SK-N-SH treated with all-trans-retinoic acid at 6 μM for 48 hours (cell line): ENCODE data around the gene HIVEP3.

Experiments
- ATAC-seq: fragments of 200-7000 bp; cut with Tn5 transposase; 3 replicates; pipeline ENCODE4 v1.9.1; 2020; ENCODE audit warnings: mild to moderate bottlenecking, moderate library complexity
- ARNTL ChIP-seq: fragments of 450-650 bp; formaldehyde crosslinking; IDR thresholded peaks from 2 replicates; pipeline ENCODE4 v1.5.0; 2020; ENCODE audit warnings: low read depth, mild to moderate bottlenecking, moderate library complexity, borderline replicate concordance
- BACH2 ChIP-seq: fragments of 250-450 bp; sonication (Bioruptor Pico); IDR thresholded peaks from 2 replicates; pipeline ENCODE4 v1.9.0; 2021; ENCODE audit warnings: mild to moderate bottlenecking, borderline replicate concordance
- CREB5 ChIP-seq: fragments of 250-450 bp; sonication (Bioruptor Pico); IDR thresholded peaks from 2 replicates; pipeline ENCODE4 v1.5.1; 2020; ENCODE audit warnings: low read depth, mild to moderate bottlenecking, moderate library complexity
- CSRNP3 ChIP-seq: fragments of 250-450 bp; sonication (Bioruptor Pico); IDR thresholded peaks from 2 replicates; pipeline ENCODE4 v1.5.1; 2021; ENCODE audit warnings: mild to moderate bottlenecking, moderate library complexity
- GLIS3 ChIP-seq: fragments of 250-450 bp; sonication (Bioruptor Pico); IDR thresholded peaks from 2 replicates; pipeline ENCODE4 v1.5.0; 2020; ENCODE audit warnings: mild to moderate bottlenecking, moderate library complexity
- OSR1 ChIP-seq: fragments of 250-450 bp; sonication (Bioruptor Pico); IDR thresholded peaks from 2 replicates; pipeline ENCODE4 v1.8.0; 2022; ENCODE audit warnings: moderate library complexity, mild to moderate bottlenecking, inconsistent platforms
- PATZ1 ChIP-seq: fragments of 250-450 bp; sonication (Bioruptor Pico); IDR thresholded peaks from 2 replicates; pipeline ENCODE4 v1.8.0; 2020; ENCODE audit warnings: mild to moderate bottlenecking, moderate library complexity, borderline replicate concordance
- POU6F1 ChIP-seq: fragments of 250-450 bp; sonication (Bioruptor Pico); IDR thresholded peaks from 2 replicates; pipeline ENCODE4 v1.8.0; 2021; ENCODE audit warnings: low read depth, mild to moderate bottlenecking, moderate library complexity, borderline replicate concordance
- PPARA ChIP-seq: fragments of 250-450 bp; sonication (Bioruptor Pico); IDR thresholded peaks from 2 replicates; pipeline ENCODE4 v1.5.0; 2020; ENCODE audit warnings: mild to moderate bottlenecking, borderline replicate concordance
- RARB ChIP-seq: fragments of 250-450 bp; sonication (Bioruptor Pico); IDR thresholded peaks from 2 replicates; pipeline ENCODE4 v1.8.0; 2021; ENCODE audit warnings: mild to moderate bottlenecking, moderate library complexity
- SNAI2 ChIP-seq: fragments of 250-450 bp; sonication (Bioruptor Pico); IDR thresholded peaks from 2 replicates; pipeline ENCODE4 v1.5.0; 2020; ENCODE audit warnings: mild to moderate bottlenecking, moderate library complexity
- TOX ChIP-seq: fragments of 250-450 bp; sonication (Bioruptor Pico); IDR thresholded peaks from 2 replicates; pipeline ENCODE4 v1.8.0; 2021; ENCODE audit warnings: mild to moderate bottlenecking, moderate library complexity, borderline replicate concordance
- TSHZ2 ChIP-seq: fragments of 250-450 bp; sonication (Bioruptor Pico); IDR thresholded peaks from 2 replicates; pipeline ENCODE4 v1.5.0; 2020; ENCODE audit warnings: mild to moderate bottlenecking, moderate library complexity
- ZFP3 ChIP-seq: fragments of 250-450 bp; sonication (Bioruptor Pico); IDR thresholded peaks from 2 replicates; pipeline ENCODE4 v1.5.0; 2020; ENCODE audit warnings: mild to moderate bottlenecking, moderate library complexity
- ZNF70 ChIP-seq: fragments of 450-650 bp; formaldehyde crosslinking; IDR thresholded peaks from 2 replicates; pipeline ENCODE4 v1.5.0; 2020; ENCODE audit warnings: mild to moderate bottlenecking, moderate library complexity

The HIVEP3 gene

GRCh38 chr1:41880950-41881885 is 37.5 kb downstream of the HIVEP3 start (continued):
- TF ChIP-seq TSHZ2 (no peak), ZFP3 (CRISPR knock-in tag) (no peak), BACH2 (no peak), SNAI2 (CRISPR knock-in tag) (no peak), TOX (CRISPR knock-in tag) (no peak), RARB (CRISPR knock-in tag) (no peak), PATZ1 (CRISPR knock-in tag) (no peak)

GRCh38 chr1:41880261-41880660 is 38.5 kb downstream of the HIVEP3 start:
- TF ChIP-seq ZNF70 (CRISPR knock-in tag): no peak
- no peak for ATAC-seq

GRCh38 chr1:41879617-41880016 is 39.1 kb downstream of the HIVEP3 start:
- ATAC-seq: no peak
- no peak for TF ChIP-seq PATZ1 (CRISPR knock-in tag)

- no peak for ATAC-seq
- TF ChIP-seq BACH2 (no peak), POU6F1 (no peak), PATZ1 (CRISPR knock-in tag) (no peak), TSHZ2 (no peak)
Measured at GRCh38 chr1:41878911-41879310, 39.8 kb downstream of the HIVEP3 start.

GRCh38 chr1:41878495-41878894 is 40.2 kb downstream of the HIVEP3 start:
- ATAC-seq: no peak

More at GRCh38 chr1:41878495-41878894, 40.2 kb downstream of the HIVEP3 start:
- TF ChIP-seq OSR1 (no peak), ZFP3 (CRISPR knock-in tag) (no peak), PPARA (CRISPR knock-in tag) (no peak), CREB5 (CRISPR knock-in tag) (no peak), CSRNP3 (no peak), GLIS3 (CRISPR knock-in tag) (no peak), RARB (CRISPR knock-in tag) (no peak), ARNTL (no peak)
